Neuronal stem cell (in vitro differentiated cells): Measurements from ENCODE around the gene ANKRD2. TPM values are rescaled to one million over a fixed set of nuclear protein-coding genes. Genes with fewer than 3 reads are reported as not detected.

ENCODE experiments used
- DNase-seq: peaks from one replicate; pipeline ENCODE4 v3.0.0-alpha.2; 2013; ENCODE audit warnings: low spot score
- H2AFZ ChIP-seq: one replicate; pipeline ENCODE4 v1.6.1; 2013; ENCODE audit warnings: mild to moderate bottlenecking, low read length, inconsistent platforms
- H2AK5ac ChIP-seq: 2 replicates; pipeline ENCODE4 v1.6.1; 2013; ENCODE audit warnings: low read depth, mild to moderate bottlenecking, inconsistent platforms, low read length, moderate library complexity, mixed read lengths
- H2BK120ac ChIP-seq: 2 replicates; pipeline ENCODE4 v1.6.1; 2013; ENCODE audit warnings: low read depth, mild to moderate bottlenecking, inconsistent platforms, low read length, moderate library complexity, mixed read lengths
- H2BK12ac ChIP-seq: one replicate; pipeline ENCODE4 v1.6.1; 2013; ENCODE audit warnings: low read length, inconsistent platforms
- H2BK15ac ChIP-seq: 2 replicates; pipeline ENCODE4 v1.6.1; 2013; ENCODE audit warnings: mild to moderate bottlenecking, low read length, inconsistent platforms, mixed read lengths
- H2BK5ac ChIP-seq: one replicate; pipeline ENCODE4 v1.6.1; 2013; ENCODE audit warnings: inconsistent platforms, mild to moderate bottlenecking, low read length, moderate library complexity
- H3K14ac ChIP-seq: one replicate; pipeline ENCODE4 v1.6.1; 2013; ENCODE audit warnings: low read length, inconsistent platforms
- H3K18ac ChIP-seq: 2 replicates; pipeline ENCODE4 v1.6.1; 2013; ENCODE audit warnings: low read length, inconsistent platforms
- H3K23ac ChIP-seq: 2 replicates; pipeline ENCODE4 v1.6.1; 2013; ENCODE audit warnings: low read depth, mild to moderate bottlenecking, mixed read lengths, low read length, inconsistent platforms; ENCODE audit not compliant: poor library complexity
- H3K27ac ChIP-seq: replicated peaks from 3 replicates; pipeline ENCODE4 v1.5.1; 2013; ENCODE audit warnings: low read length, inconsistent platforms
- H3K27me3 ChIP-seq, 3 experiments: 2 replicates each; pipeline ENCODE4 v1.6.1; 2013; ENCODE audit warnings: low read length in 3 of 3, mild to moderate bottlenecking in 2 of 3, inconsistent platforms in 1 of 3, low read depth in 1 of 3, mixed read lengths in 1 of 3, moderate library complexity in 1 of 3; ENCODE audit not compliant: control insufficient read depth in 3 of 3, insufficient read depth in 3 of 3
- H3K36me3 ChIP-seq, 2 donors: replicated peaks in 1 of 2; 2 replicates each; pipeline ENCODE4 v1.6.1; 2013; ENCODE audit warnings: low read length in 2 of 2; ENCODE audit not compliant: control insufficient read depth in 2 of 2, insufficient read depth in 2 of 2
- H3K4ac ChIP-seq: 2 replicates; pipeline ENCODE4 v1.6.1; 2013; ENCODE audit warnings: inconsistent platforms, mild to moderate bottlenecking, low read length, moderate library complexity
- H3K4me1 ChIP-seq, 2 donors: 1 replicate in 1 of 2; 2 replicates in 1 of 2; pipeline ENCODE4 v1.6.1; 2013; ENCODE audit warnings: low read length in 2 of 2, low read depth in 1 of 2; ENCODE audit not compliant: control insufficient read depth in 2 of 2, insufficient read depth in 1 of 2
- H3K4me2 ChIP-seq: one replicate; pipeline ENCODE4 v1.6.1; 2013; ENCODE audit warnings: mild to moderate bottlenecking, low read length, inconsistent platforms; ENCODE audit not compliant: insufficient read depth, poor library complexity, severe bottlenecking
- H3K4me3 ChIP-seq, 2 donors: 2 replicates each; pipeline ENCODE4 v1.5.1; 2013; ENCODE audit warnings: low read length in 2 of 2, mild to moderate bottlenecking in 2 of 2, inconsistent platforms in 1 of 2, moderate library complexity in 1 of 2
- H3K79me1 ChIP-seq: one replicate; pipeline ENCODE4 v1.6.1; 2013; ENCODE audit warnings: low read depth, mild to moderate bottlenecking, inconsistent platforms, low read length, moderate library complexity
- H3K9ac ChIP-seq: one replicate; pipeline ENCODE4 v1.6.1; 2013; ENCODE audit warnings: mild to moderate bottlenecking, low read depth, low read length, inconsistent platforms; ENCODE audit not compliant: poor library complexity
- H3K9me3 ChIP-seq, 2 donors: replicated peaks in 1 of 2; 2 replicates each; pipeline versions ENCODE3 to v1.6.1; 2013; ENCODE audit warnings: low read length in 2 of 2, mild to moderate bottlenecking in 2 of 2, inconsistent platforms in 1 of 2, low read depth in 1 of 2, mixed read lengths in 1 of 2, moderate library complexity in 1 of 2; ENCODE audit not compliant: control insufficient read depth in 2 of 2, insufficient read depth in 1 of 2
- H4K8ac ChIP-seq: one replicate; pipeline ENCODE4 v1.6.1; 2013; ENCODE audit warnings: low read depth, mild to moderate bottlenecking, inconsistent platforms, low read length, moderate library complexity
- H4K91ac ChIP-seq: one replicate; pipeline ENCODE4 v1.6.1; 2013; ENCODE audit warnings: low read length, low read depth, mild to moderate bottlenecking, inconsistent platforms; ENCODE audit not compliant: poor library complexity
- WGBS, 2 donors: extraction: QIAGEN DNeasy Blood & Tissue Kit; methylation state at CpG; one replicate each; pipeline ENCODE4 v1.1.7; 2013; ENCODE audit warnings: missing lambda C conversion rate in 2 of 2, mixed read lengths in 1 of 2; ENCODE audit not compliant: insufficient read length in 2 of 2, insufficient replicate concordance in 1 of 2; ENCODE audit errors: extremely low coverage in 2 of 2; 5-methylcytosine and 5-hydroxymethylcytosine counted together
- polyA plus RNA-seq, 2 experiments: library from polyadenylated mRNA; stranded (reverse); fragments of 200-250 nt; gene quantifications; one replicate each; pipeline ENCODE4 v1.2.3, GENCODE V29; 2013

The ANKRD2 gene, protein sequence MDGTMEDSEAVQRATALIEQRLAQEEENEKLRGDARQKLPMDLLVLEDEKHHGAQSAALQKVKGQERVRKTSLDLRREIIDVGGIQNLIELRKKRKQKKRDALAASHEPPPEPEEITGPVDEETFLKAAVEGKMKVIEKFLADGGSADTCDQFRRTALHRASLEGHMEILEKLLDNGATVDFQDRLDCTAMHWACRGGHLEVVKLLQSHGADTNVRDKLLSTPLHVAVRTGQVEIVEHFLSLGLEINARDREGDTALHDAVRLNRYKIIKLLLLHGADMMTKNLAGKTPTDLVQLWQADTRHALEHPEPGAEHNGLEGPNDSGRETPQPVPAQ
- polyA plus RNA-seq (2013, experiment 1 of 2) = not detected
- polyA plus RNA-seq (2013, experiment 2 of 2) = not detected

DNA sequence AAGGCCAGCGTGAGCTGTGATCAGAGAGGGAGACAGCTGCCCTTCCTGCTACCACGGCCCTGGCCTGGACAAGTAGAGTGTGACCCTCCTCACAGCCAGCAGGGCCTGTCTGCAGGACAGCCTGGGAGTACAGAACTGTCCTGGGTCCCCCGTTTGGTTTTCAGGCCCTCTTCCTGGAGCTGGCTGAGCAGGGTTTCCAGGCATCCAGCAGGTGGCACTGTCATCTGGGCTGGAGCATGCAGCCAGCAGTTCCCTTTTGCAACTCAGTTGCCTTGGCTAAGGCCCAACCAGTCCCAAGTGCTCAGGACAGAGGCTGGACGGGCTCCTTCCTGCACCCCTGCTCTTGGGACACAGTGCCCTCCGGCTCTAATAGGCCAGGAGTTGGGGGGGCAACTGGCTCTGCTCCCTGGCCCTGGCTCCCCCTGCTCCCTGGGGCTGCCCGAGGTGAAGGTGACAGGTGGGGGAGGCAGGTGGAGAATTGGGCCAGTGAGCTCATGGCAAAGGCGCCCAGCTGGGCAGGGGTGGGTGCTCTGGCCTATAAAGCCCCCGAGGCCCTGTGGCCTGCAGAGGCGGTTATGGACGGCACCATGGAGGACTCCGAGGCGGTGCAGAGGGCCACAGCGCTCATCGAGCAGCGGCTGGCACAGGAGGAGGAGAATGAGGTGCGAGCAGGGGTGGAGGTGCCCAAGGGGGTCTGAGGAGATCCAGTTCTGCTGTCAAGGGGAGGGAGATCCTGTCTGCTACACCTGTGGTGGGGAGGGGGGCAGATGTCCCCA lies at the start of gene ANKRD2:
Gene ANKRD2, plus strand, starts transcription at position 566 of the 776 bp plus-strand sequence. Its CDS starts 10 bp downstream, at position 576.
- Histone ChIP-seq H3K14ac (no peak within 1 kb of the TSS), H2BK120ac (no peak within 1 kb of the TSS), H2AFZ (no peak within 1 kb of the TSS), H3K36me3 (peaks cover 0 to 2% of the 10 kb centered on the region in 2 donors), H2BK12ac (no peak within 1 kb of the TSS), H4K8ac (no peak within 1 kb of the TSS), H3K27ac (no peak within 1 kb of the TSS), H2BK5ac (no peak within 1 kb of the TSS), H3K9ac (peak within 1 kb of the TSS; percentile 74), H3K9me3 (no peaks in the 10 kb centered on the region), H4K91ac (no peak within 1 kb of the TSS), H3K4me1 (peaks cover 0 to 3% of the 10 kb centered on the region in 2 donors), H2AK5ac (no peak within 1 kb of the TSS), H3K23ac (no peak within 1 kb of the TSS), H2BK15ac (peak within 1 kb of the TSS; percentile 78), H3K4me2 (no peak within 1 kb of the TSS), H3K18ac (peak within 1 kb of the TSS; percentile 50), H3K79me1 (no peaks in the 10 kb centered on the region), H3K27me3 (no peaks in the 10 kb centered on the region), H3K4me3 (no peak within 1 kb of the TSS), H3K4ac (no peak within 1 kb of the TSS)
- DNase-seq = peak; percentile 45
- WGBS, 2 donors = no CpG with 5 or more reads among the region's 16 CpGs

DNA sequence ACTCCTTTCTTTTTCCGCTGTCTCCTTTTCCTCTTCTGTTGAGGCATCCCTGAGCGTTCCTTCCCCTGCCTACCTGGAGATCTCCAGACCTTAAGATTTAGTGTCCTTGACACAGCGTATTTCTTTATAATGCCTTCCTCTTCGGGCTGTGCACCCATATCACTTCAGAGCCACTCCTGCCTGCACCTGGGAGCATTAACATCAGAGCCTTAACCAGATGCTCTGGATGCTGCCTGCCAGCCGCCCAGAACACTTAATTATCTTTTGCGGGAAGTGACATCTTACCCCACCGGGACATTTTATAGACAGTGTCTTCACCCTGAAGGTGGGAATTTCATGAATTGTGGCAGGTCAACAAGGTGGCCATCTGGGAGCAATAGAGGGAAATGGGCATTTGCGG lies 49.6 kb upstream of the ANKRD2 start:
- Histone ChIP-seq H2BK12ac (no peak overlapping the region), H4K91ac (no peak overlapping the region), H3K4me1 (peaks cover 2 to 18% of the 10 kb centered on the region in 2 donors), H2BK120ac (no peak overlapping the region), H2BK15ac (no peak overlapping the region), H3K23ac (no peak overlapping the region), H2AK5ac (no peak overlapping the region), H4K8ac (no peak overlapping the region), H3K4ac (no peak overlapping the region), H3K36me3 (no peaks in the 10 kb centered on the region), H3K9ac (no peak overlapping the region), H2AFZ (no peak overlapping the region), H3K27me3 (no peaks in the 10 kb centered on the region), H3K9me3 (no peaks in the 10 kb centered on the region), H3K79me1 (no peaks in the 10 kb centered on the region), H2BK5ac (no peak overlapping the region), H3K27ac (no peak overlapping the region), H3K4me3 (no peak overlapping the region), H3K14ac (no peak overlapping the region), H3K18ac (no peak overlapping the region), H3K4me2 (no peak overlapping the region)
- WGBS, 2 donors = no CpG with 5 or more reads among the region's 8 CpGs
- no peak for DNase-seq

DNA sequence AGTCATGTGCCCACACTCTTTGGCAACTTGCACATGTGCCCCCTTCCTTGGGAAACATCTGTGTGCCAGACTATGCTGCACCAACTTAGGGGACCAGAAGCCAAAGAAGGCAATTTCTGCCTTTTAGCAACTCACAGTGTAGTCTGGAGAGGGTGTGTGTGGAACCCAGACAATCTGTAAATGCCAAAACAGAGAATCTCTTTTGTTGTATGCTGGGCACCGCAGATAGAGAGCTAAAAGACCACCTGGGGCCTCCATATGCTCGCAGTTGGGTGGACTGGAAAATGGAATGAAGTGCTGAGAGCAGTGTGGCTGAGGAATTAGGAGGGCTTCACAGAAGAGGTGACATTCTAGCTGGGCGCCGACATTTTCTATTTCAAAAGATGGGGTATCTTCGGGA lies 47.5 kb upstream of the ANKRD2 start:
- no peak for DNase-seq
- Histone ChIP-seq H2AK5ac (no peak overlapping the region), H3K36me3 (no peaks in the 10 kb centered on the region), H3K4me3 (no peak overlapping the region), H3K27me3 (no peaks in the 10 kb centered on the region), H3K9ac (no peak overlapping the region), H2AFZ (no peak overlapping the region), H3K79me1 (no peaks in the 10 kb centered on the region), H3K9me3 (peaks cover 1 to 6% of the 10 kb centered on the region in 2 donors), H2BK15ac (no peak overlapping the region), H4K8ac (no peak overlapping the region), H4K91ac (no peak overlapping the region), H2BK12ac (no peak overlapping the region), H2BK120ac (no peak overlapping the region), H3K23ac (no peak overlapping the region), H3K4me1 (no peaks in the 10 kb centered on the region), H3K18ac (no peak overlapping the region), H2BK5ac (no peak overlapping the region), H3K4ac (no peak overlapping the region), H3K4me2 (no peak overlapping the region), H3K14ac (no peak overlapping the region), H3K27ac (no peak overlapping the region)
- WGBS, 2 donors = no CpG with 5 or more reads among the region's 5 CpGs

DNA sequence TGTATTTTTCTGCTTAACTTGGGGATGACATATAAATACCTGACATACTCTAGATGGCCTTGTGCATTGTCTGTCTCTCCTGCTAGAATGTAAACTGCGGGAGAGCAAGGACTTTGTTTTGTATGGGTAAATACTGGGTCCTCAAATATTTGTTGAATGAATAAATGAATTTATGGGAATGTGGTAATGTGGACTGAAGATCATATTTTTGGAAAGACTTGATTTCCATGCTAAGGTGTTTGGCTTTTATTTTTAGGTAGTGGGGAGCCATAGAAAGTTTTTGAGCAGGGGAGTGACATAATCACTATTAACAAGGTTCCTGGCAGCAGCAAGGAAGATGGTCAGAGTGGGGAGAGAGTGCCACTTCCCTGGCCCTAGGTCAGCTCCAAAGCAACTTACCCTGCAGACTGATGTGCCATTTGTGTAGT lies 46.9 kb upstream of the ANKRD2 start:
- DNase-seq = no peak
- H3K9me3 ChIP-seq = peaks cover 1 to 6% of the 10 kb centered on the region in 2 donors

More for the DNA sequence above, 46.9 kb upstream of the ANKRD2 start:
- H2BK15ac ChIP-seq = no peak overlapping the region
- H3K27me3 ChIP-seq = no peaks in the 10 kb centered on the region
- no peak overlapping the region for H3K23ac ChIP-seq
- no CpG with 5 or more reads among the region's 1 CpG for WGBS, 2 donors
- no peak overlapping the region for H3K14ac ChIP-seq
- no peak overlapping the region for H2BK5ac ChIP-seq
- no peaks in the 10 kb centered on the region for H3K4me1 ChIP-seq
- H2AK5ac ChIP-seq = no peak overlapping the region
- no peak overlapping the region for H3K18ac ChIP-seq
- no peak overlapping the region for H3K27ac ChIP-seq
- no peak overlapping the region for H3K9ac ChIP-seq
- H2BK12ac ChIP-seq = no peak overlapping the region
- H3K36me3 ChIP-seq = no peaks in the 10 kb centered on the region
- H3K4ac ChIP-seq = no peak overlapping the region
- no peak overlapping the region for H4K91ac ChIP-seq
- H3K79me1 ChIP-seq = no peaks in the 10 kb centered on the region
- no peak overlapping the region for H3K4me3 ChIP-seq
- H3K4me2 ChIP-seq = no peak overlapping the region
- no peak overlapping the region for H4K8ac ChIP-seq
- no peak overlapping the region for H2BK120ac ChIP-seq
- no peak overlapping the region for H2AFZ ChIP-seq
